ENCODE measurements around the gene ARHGDIA.
"Not testable (repeated sequence)": the region's sequence is repeated elsewhere in the genome, so short reads cannot be mapped to it uniquely, and the experiment has no call there.

Gene ARHGDIA

DNA sequence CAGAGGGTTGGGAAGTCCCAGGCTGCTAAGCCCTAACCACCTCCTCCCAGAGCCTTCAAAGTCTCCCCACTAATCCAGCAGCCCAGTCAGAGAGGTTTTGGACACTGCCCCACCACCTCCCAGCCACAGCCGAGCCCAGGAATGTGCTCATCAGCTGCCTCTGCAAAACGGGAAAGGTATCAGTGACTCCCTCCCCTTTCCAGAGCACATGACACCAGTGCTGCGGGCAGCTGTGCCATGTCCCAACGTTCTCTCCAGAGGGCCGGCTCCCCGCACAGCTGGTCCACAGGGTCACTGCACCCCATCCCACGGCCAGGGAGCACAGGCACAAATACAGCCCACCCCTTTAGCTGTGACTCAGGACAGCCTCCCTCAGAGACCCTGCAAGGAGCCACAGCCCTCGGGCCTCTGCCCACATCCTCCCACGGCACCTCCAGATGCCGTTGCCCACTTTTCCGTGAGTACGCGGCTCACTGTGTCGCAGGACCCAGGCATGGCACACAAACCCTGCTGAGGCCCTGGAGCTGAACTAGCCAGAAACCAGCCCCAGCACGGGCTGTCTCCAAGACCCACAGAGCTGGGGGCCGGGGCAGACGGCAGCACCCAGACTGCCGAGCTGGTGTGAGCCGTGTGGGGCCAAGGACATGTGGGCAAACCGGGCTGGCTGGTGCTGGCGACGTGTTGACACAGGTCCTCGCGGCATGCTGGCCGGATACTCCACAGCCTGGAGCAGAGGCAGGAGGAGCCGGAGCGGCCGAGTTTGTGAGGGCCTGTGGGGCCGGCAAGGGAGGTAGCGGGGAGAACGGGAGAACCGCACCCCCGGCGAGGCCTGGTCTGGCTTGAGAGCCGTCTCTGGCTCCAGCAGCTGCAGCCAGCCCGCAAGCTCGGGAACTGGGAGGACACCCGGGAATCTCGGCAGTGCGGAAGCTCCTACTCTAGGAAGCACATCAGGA, 30.0 kb downstream of the ARHGDIA start:
- no peak for DNase-seq

DNA sequence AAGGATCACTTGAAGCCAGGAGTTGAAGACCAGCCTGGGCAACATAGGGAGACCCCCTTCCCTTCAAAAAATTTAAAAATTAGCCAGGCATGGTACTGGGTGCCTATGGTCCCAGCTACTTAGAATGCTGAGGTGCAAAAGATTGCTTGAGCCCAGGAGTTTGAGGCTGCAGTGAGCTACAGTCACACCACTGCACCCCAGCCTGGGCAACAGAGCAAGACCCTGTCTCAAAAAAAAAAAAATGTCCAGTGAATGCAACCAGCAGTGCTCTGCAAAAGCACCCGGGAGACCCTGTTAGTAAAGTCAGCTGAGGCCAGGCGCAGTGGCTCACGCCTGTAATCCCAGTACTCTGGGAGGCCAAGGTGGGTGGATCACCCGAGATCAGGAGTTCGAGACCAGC, 31.1 kb downstream of the ARHGDIA start:
- not testable (repeated sequence) for DNase-seq

DNA sequence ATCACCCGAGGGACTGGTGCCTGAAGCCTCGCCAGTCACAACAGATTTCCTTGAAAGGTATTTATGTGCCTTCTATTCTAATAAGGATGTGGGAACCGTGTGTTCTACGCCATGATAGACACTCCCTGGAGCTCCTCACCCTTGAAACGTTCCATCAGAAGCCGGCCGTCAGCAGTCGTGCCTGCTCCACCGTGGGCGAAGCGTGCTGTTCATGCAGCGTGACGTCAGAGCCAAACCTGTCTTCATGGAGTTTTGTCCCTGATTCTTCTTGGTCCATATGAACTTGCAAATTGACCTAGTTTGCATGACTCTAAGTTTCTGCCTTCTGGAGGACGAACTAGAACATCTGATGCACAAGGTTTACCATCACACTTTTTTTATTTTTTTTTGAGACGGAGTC, 31.8 kb downstream of the ARHGDIA start:
- DNase-seq: no peak

DNA sequence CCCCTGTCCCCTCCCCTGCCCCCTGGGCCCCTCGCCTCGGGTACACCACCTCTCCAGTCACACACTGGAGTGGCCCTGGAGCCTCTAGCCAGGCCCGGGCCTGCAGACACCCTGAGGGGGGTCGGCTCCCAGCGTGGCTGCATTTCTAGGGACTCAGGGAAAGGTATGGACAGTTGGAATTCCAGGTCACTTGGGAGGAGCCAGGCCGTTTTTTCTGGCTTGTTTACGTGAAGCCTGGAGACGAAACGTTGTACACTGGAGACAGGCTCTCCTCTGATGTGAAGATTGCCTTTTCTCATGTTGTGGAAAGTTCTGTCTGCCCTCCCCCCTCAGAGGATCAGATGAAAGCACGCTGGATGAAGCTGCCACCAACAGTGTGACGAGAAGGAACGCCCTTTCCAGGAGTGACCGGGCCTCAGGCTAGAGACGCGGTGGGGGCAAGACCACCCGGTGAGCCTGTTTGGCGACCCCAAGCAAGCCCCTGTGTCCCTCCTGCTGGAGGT, 32.3 kb downstream of the ARHGDIA start:
- no peak for DNase-seq

DNA sequence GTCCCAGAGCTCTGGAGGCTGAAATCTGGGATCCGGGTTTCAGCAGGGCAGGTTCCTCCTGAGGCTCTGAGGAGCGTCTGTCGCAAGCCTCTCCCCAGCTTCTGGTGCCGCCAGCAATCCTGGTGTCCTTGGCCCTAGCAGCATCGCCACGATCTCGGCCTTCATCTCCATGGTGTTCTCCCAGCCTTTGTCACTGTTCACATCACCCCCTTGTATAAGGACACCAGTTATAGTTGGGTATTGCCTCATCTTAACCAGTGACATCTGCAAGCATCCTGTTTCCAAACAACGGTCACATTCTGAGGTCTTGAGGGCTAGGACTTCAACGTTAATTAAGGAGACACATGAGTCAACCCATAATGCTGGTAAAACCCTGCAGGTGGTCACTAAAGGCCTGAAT, 33.5 kb downstream of the ARHGDIA start:
- DNase-seq: peak; percentile 48

DNA sequence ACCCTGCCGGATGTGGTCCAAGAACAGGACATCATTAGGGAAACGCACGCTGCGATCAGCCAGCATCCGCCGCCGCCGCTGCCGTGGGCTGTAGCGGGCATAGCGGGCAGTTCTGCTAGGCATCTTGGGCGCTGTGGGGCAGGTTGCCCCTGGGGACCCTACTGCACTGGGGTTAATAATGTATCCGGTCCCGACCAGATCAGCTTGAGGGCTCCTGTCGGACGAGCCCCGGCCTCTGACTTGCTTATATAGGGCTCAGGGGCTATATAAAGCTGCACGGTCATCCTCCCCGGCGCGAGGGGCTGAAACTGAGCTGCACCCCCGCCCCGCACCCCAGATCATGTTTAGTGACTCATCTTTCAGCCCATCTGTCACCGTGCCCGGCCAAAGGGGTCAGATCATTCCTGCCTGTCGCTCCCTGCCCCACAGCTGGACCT, 36.3 kb downstream of the ARHGDIA start, which contains the start of gene PPP1R27:
TSS of gene PPP1R27 (minus strand) at position 220 of the 437 bp plus-strand sequence. CDS start at position 123, 97 bp downstream.
- DNase-seq: no peak

DNA sequence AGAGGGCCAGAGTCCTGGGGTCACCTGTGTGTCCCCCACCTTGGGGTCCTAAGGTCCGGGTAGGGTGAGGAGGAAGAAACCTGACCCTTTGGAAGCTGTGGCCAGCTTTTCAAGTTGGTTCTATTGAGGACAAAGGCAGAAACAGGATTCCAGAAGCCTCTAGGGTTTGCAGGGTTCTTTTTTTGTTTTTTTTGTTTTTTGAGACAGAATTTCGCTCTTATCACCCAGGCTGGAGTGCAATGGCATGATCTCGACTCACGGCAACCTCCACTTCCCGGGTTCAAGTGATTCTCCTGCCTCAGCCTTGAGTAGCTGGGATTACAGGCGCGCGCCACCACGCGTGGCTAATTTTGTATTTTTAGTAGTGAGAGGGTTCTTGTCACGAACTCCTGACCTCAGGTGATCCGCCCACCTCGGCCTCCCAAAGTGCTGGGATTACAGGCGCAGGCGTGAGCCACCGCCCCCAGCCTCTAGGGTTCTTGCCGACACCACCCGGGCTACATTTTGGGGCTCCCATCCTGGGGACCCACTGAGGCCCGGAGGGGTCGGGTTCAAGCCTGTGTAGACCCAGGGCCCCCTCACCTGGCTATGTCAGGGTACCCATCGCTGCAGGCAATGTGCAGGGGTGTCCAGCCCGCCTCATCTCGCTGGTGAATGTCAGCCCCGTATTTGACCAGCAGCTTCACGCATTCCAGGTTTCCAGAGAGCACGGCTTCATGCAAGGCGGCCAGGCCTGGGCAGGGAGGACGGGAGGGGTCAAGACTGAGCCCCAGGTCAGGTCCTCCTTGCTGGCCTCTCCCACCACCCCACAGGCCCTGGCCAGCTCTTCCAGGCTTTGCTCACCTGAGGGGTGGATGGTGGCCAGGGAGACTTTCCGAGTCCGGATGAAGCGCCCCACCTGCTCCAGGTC, 37.0 kb downstream of the ARHGDIA start:
- no peak for DNase-seq

DNA sequence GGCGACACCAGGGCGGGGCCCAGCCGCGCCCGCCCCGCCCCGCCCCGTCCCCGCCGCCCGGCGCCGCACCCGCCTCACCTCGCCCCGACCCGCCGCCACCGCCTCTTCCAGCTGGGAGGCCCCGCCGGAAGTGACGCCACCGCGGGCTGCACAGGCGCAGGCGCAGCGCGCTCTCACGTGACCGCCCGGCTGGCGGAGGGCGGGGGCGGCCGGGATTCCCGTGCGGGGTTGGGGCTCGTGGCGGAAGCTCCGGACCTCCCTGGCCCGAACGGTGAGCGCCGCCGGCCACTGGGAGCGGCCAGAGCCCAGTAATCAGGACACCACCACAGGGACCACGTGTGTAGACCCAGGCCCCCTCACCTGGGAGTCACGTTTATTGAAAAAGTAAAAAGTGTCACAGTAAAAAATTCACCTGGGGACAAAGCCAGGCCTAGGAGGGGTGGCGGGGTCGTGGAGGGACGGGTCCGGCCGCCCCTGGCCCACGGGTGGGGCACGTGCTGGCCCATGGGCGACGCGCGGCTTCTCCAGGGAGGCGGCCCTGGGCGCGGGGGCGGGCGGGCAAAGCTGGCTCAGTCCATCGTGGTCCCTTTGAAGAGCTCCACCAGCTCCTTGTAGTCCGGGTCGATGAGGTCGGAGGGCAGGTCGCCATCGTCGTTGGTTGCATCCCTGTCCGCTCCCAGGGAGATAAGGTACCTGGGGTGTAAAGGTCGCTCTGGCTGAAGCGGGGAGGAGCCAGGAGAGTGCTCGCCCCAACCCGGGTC, 37.8 kb downstream of the ARHGDIA start, which contains the start of gene MCRIP1:
TSS of gene MCRIP1 (minus strand) at position 132 of the 761 bp plus-strand sequence. CDS start 8,785 bp downstream, outside the sequence.
- DNase-seq: peak; percentile 95

DNA sequence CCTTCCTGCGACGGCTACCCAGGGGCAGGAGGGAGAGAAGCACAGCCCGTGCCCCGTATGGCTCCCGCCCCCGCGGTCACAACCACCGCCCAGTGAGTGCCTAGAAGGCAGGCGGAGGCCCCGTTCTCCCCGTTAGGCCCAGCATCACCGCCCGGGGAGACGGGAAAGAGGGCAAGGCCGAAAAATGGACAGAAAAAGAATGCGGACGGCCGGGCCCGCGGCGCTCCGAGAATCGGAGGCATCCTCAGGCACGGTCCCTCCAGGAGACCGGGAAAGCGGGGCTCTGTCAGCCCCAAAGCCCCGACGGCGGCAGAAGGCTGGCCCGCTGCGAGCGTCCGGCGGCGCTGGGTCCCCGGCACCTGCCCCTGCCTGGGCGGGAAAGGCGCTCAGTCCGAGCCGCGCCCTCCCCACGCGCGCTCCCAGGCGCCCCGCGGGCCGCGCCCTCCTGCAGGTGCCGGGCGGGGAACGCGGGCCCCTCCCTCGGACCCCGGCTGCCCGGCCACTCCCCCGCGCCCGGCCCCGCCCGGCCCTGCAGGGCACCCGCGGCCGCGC, 38.5 kb downstream of the ARHGDIA start:
- DNase-seq: no peak

DNA sequence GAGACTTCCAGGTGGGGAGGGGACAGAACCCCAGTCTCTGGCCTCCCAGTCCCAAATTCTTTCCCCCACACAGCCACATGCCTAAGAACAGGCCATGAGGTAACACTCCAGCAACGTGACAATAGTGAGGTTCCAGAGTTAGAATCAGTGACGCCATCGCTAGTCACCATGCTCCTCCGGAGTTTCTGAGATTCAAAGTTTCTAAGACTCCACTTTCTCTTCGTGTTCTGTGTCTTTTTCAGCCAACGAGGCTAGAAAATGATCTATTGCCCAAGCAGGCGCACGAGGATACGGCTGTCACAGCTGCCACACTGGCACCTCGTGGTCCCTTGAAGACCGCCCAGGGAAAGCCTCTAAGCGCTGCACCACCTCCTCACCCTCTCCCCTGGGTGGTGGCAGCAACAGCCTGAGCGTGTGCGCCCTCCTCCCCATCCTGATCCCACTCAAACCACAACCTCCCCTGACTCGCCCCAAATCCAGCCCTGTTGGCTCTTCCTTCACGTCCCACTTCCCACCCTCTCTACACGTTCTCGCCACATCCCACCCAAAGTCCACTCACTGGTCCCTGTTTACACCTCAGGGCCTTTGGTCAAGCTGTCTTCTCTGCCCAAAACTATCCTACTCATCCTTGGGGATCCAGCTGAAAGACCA, 39.1 kb downstream of the ARHGDIA start:
- peak; percentile 67 for DNase-seq

DNA sequence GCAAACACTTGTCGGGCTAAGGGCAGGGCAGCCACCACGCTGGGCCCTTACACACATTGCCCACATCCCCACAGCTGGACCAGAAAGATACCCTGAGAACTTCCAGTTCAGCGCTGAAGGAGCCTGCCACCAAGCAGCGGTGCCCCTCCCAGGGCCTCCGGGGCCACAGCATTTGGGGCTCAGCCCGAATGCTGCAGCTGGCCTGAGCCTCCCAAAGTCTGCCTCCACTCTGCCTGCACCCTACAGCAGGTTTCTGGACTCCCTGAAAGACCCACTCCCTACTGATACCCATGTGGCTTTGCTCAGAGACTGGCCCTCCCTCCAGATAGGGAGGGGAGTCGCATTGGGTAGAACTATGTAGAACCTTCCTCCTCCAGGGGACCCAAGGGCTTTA, 39.6 kb downstream of the ARHGDIA start:
- DNase-seq: no peak

DNA sequence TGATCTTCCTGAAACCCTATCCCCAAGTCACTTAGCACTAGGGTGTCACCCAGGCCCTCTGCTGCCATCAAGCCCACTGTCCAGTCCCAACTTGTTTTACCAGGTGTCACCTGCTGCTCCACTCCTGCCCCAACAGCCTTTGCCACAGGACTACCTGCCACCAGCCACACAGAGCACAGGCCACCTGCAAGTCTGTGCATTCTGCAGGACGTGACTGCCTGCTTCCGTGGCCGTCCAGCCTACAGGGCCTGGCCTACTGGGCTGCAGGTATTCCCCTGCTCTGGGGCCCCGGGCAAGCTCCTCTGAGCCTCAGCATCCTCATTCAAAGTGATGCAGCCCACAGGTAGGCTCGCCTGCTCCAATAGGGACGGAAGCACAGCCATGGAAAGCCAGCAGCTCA, 41.3 kb downstream of the ARHGDIA start:
- DNase-seq: no peak

DNA sequence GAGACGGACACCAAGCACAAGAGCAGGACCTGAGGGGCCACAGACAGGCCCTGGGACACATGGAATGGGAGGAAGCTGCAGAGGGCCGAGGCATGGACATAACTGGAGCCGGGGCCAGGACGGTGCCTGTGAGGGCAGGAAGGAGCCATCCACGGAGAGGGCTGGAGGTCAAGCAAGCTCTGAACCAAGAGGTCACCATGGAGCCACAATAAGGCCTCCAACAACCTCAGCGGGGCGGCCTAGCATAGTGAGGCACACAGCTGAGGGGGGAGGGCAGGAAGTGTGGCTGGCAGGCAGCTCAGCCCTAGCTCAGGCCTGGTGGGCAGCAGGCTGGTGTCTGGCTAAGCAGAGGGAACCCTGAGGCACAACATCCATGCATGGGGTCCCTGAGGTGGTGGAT, 42.5 kb downstream of the ARHGDIA start:
- DNase-seq: no peak

DNA sequence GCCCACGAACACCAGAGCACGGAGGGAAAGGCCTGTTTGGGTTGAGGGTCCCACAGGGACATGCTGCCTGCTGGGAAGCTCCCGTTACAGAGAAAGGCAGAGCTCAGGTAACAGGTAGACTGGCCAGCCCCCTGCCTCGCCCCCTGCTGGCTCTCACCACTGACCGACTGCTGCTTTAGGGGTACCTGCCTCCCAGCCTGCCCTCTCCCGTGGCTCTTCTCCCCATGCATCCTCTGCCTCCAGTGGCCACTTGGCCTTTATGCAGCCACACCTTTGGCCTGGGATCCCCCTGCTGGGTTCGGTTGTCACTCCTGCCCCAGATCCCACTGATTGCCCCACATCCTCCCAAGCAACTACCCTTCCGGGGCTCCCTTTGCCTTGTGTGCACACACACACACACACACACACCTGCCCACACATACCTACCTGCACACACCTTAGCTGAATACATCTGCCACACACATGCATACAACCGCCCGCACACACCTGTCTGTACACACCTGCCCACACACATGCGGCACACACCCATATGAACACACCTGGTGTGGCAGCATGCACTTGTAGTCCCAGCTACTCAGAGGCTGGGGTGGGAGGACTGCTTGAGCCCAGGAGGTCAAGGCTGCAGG, 45.2 kb downstream of the ARHGDIA start:
- DNase-seq: no peak

DNA sequence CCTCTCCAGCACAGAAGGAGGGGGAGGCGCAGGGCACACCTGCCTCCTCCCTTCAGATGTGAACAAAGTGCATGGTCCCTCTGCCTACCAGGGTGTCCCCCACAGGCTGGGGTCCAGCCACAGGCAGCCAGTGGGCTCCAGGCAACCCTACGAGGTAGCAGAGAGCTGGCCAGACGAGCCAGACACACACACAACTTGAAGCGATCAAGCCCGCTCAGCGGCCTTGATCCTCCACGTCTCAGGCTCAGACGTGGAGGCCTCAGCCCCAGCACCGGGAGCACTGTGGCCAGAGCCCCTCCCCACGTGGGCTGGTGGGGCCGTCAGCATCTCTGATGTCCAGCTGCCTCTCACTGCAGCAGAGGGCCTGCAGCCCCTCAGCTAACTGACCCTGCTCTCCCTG, 46.5 kb downstream of the ARHGDIA start:
- no peak for DNase-seq

DNA sequence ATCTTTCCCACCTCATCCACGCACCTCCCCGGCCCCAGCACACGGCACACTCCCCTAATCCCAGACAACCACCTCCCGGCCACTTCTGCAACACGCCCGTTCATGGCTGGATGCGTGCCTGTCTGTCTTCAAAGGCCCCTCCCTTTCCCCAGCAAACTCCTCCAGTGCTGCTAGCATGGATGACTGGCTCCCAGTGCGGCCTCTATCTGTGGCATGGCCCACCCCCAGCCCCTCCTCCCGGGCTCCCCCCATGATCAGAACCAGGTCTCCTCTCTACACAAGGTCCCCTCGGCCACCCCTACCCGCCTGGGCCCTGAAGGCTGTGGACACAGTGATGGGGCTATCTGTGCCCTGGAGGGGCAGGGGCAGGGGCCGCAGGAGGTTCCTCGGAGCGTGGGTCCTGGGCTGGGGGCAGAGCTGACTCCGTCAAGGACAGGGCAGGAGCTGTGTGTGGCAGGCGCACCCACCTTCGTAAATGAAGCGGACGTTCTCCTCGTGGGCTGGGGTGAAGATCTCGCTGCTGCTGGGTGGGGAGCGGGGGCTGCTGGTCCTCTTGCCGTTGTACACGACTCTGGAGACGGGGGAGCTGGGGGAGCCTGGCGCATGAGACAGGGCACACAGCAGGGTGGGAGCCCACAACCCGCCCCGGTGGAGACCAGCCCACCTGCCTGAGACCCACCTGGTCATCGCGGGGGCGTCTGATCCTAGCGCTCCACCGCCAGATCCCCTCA, 47.2 kb downstream of the ARHGDIA start:
- DNase-seq: no peak

DNA sequence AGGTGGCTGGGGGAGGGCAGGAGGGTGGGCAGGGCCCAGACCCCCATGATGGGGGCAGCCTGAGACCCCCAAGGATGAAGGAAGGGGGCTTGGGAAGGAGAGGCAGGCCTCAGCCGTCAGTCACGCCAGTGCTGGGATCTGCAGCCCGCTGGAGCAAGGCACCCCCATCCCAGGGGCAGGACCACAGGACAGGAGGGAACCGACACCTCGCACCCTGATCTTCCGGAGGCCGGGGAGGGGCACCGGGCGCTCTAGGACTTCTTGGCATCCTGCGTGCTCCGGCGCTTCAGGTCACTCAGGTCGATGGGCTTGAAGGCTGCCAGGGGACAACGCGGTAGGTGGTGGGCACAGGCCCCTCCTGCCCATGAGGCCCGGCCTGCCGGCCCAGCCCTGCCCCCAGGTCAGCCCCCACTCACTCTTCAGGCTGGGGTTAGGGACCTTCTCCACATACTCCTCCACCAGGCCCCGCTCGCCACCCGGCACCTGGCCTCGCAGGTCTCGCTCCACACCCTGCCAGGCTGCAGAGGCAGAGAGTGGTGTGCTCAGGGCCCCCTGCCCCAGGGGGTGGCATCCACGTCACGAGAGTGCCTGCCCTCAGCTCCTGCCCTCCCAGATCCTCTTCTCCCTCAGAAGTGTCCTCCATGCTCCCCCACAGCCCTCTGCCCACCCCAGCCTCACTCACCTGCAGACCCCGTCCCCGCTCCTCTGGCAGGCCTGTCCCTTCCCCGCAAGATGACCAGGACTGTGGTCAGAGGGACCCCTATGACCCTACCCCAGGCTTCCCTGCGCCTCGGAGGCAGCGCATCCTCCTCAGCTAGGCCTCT, 47.9 kb downstream of the ARHGDIA start:
- DNase-seq: no peak

DNA sequence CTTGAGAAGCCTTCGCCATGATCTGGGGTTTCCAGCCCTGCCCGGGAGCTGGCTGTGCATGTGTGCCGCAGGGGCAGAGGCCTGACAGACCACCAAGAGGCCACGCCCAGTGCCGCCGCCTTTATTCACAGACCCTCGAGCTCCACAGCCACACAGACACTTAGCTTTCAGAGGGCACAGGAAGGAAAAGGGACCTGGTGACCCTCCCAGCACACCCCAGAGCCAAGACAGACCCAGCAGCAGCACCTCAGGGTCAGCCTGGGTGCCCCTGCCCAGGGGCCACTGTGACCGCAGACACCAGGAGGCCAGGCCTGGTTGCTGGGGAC, 48.9 kb downstream of the ARHGDIA start:
- DNase-seq: no peak

DNA sequence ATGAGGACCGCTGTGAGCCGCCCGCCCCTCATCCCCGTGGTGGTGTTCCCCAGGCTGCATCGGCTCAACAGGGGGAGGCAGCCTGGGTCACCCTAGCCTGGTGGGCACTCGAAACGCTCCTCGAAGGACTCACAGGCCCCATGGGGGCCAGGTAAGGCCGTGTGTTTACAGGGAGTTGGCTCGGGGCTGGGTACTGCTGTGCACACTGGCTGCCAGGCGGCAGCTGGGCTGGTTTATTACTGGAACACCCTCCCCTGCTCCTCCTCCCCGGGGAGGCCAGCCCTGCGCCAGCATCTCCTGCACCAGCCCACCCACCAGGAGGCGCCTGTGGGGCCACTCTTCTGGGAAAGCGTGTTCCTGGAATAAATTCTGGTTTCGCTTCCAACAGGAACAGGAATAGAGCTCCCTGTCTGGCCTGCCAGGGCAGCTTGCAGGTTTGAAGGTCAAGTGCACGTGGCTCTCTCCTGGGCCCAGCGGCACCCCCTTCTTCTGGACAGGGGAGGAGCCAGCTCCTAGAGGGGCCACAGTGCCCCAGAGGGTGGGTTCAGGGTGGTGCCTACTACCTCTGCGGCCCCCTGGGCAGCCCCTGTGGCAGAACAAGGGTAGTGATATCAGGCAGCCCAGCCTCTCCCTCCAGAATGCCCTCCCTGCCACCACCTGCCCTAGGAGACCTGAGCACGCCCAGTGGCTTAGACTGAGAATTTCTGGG, 49.4 kb downstream of the ARHGDIA start:
- DNase-seq: peak; percentile 27

Data from EL (cell line).